Activated CD8-positive, alpha-beta memory T cell treated with anti-CD3 and anti-CD28 coated beads, Interleukin-2, amount 10 ng/mL, durations not matched to agents 7 days and 5 days (primary cell): Measurements from ENCODE around the gene TACR2. TPM values are rescaled to one million over a fixed set of nuclear protein-coding genes. Genes with fewer than 3 reads are reported as not detected.

Source experiments
- ATAC-seq: fragments of 150-1000 bp; cut with Tn5 transposase; one replicate; pipeline ENCODE4 v1.10.0; 2021; ENCODE audit warnings: moderate library complexity
- CTCF ChIA-PET: fragments of 350-600 bp; sonication (Branson Sonifier 250); formaldehyde crosslinking; loops from one replicate; lab custom pipeline; 2021; ENCODE audit warnings: antibody characterized with exemption; lab: Charles Lee
- DNase-seq: peaks from one replicate; pipeline ENCODE4 v3.0.0-alpha.2; 2020
- H3K27ac Mint-ChIP-seq: one replicate; pipeline ENCODE4 v1.8.0; 2021; ENCODE audit warnings: mild to moderate bottlenecking, mixed read lengths
- H3K27me3 Mint-ChIP-seq: one replicate; pipeline ENCODE4 v1.8.0; 2021; ENCODE audit warnings: mixed read lengths
- H3K36me3 Mint-ChIP-seq: one replicate; pipeline ENCODE4 v1.8.0; 2021; ENCODE audit warnings: mild to moderate bottlenecking, mixed read lengths
- H3K4me1 Mint-ChIP-seq: one replicate; pipeline ENCODE4 v1.8.0; 2021; ENCODE audit warnings: mixed read lengths
- H3K4me3 Mint-ChIP-seq: one replicate; pipeline ENCODE4 v1.8.0; 2021; ENCODE audit warnings: mild to moderate bottlenecking, moderate library complexity, mixed read lengths
- H3K9me3 Mint-ChIP-seq: one replicate; pipeline ENCODE4 v1.8.0; 2022; ENCODE audit warnings: low read depth, mixed read lengths
- total RNA-seq, 2 experiments: library from RNA; stranded (reverse); gene quantifications; one replicate each; pipeline ENCODE4 v1.2.3, GENCODE V29; 2021

Gene TACR2
- total RNA-seq, 2 experiments from 2014 or later = not detected

DNA sequence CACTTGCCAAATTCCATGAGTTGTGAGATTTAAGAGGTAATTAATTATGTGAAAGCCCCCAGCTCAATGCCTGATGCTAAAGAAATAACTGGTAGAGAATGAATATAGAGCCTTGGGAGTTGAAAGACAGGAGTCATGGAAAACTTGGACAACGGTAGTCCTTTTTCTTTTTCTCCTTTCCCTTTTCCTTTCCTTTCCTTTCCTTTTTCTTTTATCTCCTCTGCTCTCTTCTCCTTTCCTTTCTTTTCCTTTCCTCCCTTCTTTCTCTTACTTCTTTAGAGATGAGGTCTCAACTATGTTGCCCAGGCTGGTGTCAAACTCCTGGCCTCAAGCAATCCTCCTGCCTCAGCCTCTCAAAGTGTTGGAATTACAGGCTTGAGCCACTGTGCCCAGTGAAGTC lies 26.6 kb upstream of the TACR2 start:
- H3K4me1 Mint-ChIP-seq = peaks cover 10% of the 10 kb centered on the region
- H3K27me3 Mint-ChIP-seq = peaks cover 26% of the 10 kb centered on the region
- no peak for DNase-seq
- ATAC-seq = no peak
- no peak overlapping the region for H3K27ac Mint-ChIP-seq
- H3K4me3 Mint-ChIP-seq = no peak overlapping the region
- no peaks in the 10 kb centered on the region for H3K9me3 Mint-ChIP-seq
- no peaks in the 10 kb centered on the region for H3K36me3 Mint-ChIP-seq
- CTCF ChIA-PET = interaction anchor here (0.6 kb wide), 1 partner anchor 145 kb away, joined by 3 read pairs; no protein-coding TSS in a partner anchor

DNA sequence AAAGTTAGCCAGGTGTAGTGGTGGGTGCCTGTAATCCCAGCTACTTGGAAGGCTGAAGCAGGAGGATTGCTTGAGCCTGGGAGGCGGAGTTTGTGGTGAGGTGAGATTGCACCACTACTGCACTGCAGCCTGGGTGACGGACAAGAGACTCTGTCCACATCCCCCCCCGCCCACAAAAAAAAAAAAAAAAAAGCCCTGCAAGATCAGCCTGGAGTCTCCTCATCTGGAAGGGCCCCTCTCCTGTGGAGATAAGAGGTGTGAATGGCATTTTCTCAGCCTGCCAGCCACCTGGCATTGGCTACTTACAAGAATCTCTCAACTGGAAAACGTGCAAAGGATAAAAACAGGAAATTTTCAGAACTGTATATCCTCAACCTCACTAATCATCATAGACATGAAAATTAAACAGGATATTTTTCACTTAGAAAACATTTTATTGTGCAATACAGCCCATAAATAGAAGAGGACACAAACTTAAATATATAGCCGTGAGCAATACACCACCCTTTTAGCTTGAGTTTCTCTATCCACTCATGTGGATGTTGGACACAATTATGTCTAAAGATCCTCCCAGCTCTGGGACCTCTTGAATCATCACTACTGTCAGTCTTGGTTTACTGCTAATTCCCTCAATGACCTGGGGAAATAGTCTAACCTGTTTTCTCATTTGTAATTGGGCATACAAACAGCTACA lies 23.2 kb upstream of the TACR2 start:
- no peak overlapping the region for H3K27ac Mint-ChIP-seq
- DNase-seq (no peak), ATAC-seq (no peak)
- no peak overlapping the region for H3K4me3 Mint-ChIP-seq
- no peaks in the 10 kb centered on the region for H3K9me3 Mint-ChIP-seq
- H3K27me3 Mint-ChIP-seq = peaks cover 32% of the 10 kb centered on the region
- no peaks in the 10 kb centered on the region for H3K36me3 Mint-ChIP-seq
- CTCF ChIA-PET = interaction anchor here (1.1 to 1.2 kb wide), 3 partner anchors 9 to 76 kb away, joined by 3 read pairs; no protein-coding TSS in a partner anchor
- H3K4me1 Mint-ChIP-seq = no peaks in the 10 kb centered on the region

DNA sequence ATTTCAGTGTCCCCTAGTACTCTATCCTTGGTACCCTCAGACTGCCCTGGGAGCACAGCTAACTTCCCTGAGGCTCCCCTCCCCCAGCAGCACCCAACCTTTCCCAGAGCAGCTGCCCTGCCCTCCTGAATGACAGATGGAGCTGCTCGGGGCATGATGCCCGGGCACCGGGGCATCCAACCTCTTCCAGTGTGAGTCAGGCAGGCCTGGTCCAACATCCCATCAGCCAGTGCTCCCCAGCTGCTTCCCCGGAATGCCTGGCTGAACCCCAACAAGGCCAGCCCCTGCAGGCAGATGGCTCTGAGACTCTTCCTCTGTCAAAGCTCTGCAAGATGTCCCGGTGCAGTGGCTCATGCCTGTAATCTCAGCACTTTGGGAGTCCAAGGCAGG lies 22.6 kb upstream of the TACR2 start:
- CTCF ChIA-PET = interaction anchor here (1.1 to 2.0 kb wide), 2 partner anchors 10 to 77 kb away, joined by 3 to 6 read pairs; no protein-coding TSS in a partner anchor
- no peak overlapping the region for H3K27ac Mint-ChIP-seq
- no peaks in the 10 kb centered on the region for H3K9me3 Mint-ChIP-seq
- peaks cover 33% of the 10 kb centered on the region for H3K27me3 Mint-ChIP-seq
- H3K36me3 Mint-ChIP-seq = no peaks in the 10 kb centered on the region
- ATAC-seq (no peak), DNase-seq (no peak)
- no peak overlapping the region for H3K4me3 Mint-ChIP-seq
- no peaks in the 10 kb centered on the region for H3K4me1 Mint-ChIP-seq

- Mint-ChIP-seq H3K36me3 (no peaks in the 10 kb centered on the region), H3K9me3 (no peaks in the 10 kb centered on the region), H3K4me3 (no peak overlapping the region), H3K27me3 (peaks cover 36% of the 10 kb centered on the region), H3K27ac (no peak overlapping the region), H3K4me1 (no peaks in the 10 kb centered on the region)
- CTCF ChIA-PET = interaction anchor here (1.1 to 2.0 kb wide), 2 partner anchors 11 to 78 kb away, joined by 3 to 6 read pairs; no protein-coding TSS in a partner anchor
- DNase-seq (no peak), ATAC-seq (no peak)
Observed at GRCh38 chr10:69438536-69439349, 22.0 kb upstream of the TACR2 start.

GRCh38 chr10:69437321-69438259 lies 20.9 kb upstream of the TACR2 start:
- Mint-ChIP-seq H3K4me3 (no peak overlapping the region), H3K9me3 (no peaks in the 10 kb centered on the region), H3K27me3 (peaks cover 31% of the 10 kb centered on the region), H3K4me1 (no peaks in the 10 kb centered on the region), H3K27ac (no peak overlapping the region), H3K36me3 (no peaks in the 10 kb centered on the region)
- DNase-seq (no peak), ATAC-seq (no peak)
- CTCF ChIA-PET = interaction anchor here (2.0 kb wide), 1 partner anchor 12 kb away, joined by 6 read pairs; no protein-coding TSS in a partner anchor

- Mint-ChIP-seq H3K9me3 (no peaks in the 10 kb centered on the region), H3K27ac (no peak overlapping the region), H3K27me3 (peaks cover 25% of the 10 kb centered on the region), H3K36me3 (no peaks in the 10 kb centered on the region), H3K4me3 (no peak overlapping the region), H3K4me1 (no peaks in the 10 kb centered on the region)
- DNase-seq = no peak
- no peak for ATAC-seq
- CTCF ChIA-PET = no interaction called here
Observed at GRCh38 chr10:69435966-69436520, 19.3 kb upstream of the TACR2 start.

GRCh38 chr10:69434926-69435325 lies 18.2 kb upstream of the TACR2 start:
- Mint-ChIP-seq H3K4me1 (no peaks in the 10 kb centered on the region), H3K27ac (no peak overlapping the region), H3K36me3 (no peaks in the 10 kb centered on the region), H3K27me3 (peaks cover 23% of the 10 kb centered on the region), H3K9me3 (no peaks in the 10 kb centered on the region), H3K4me3 (no peak overlapping the region)
- ATAC-seq (no peak), DNase-seq (no peak)
- CTCF ChIA-PET = interaction anchor here (0.7 to 1.1 kb wide), 2 partner anchors 9 to 195 kb away, joined by 3 read pairs; partner anchors contain the start of gene FAM241B

DNA sequence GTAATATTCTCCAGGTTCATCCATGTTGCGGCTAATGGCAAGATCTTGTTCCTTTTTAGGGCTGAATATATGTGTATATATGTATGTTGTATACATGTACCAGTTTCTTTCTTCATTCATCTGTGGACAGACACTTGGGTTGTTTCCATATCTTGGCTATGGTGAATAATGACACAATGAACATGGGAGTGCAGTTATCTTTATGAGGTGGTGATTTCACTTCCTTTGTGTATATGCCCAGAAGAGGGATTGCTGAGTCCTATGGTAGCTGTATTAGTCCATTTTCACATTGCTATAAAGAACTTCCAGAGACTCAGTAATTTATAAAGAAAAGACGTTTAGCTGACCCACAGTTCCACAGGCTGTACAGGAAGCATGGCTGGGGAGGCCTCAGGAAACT lies 17.5 kb upstream of the TACR2 start:
- H3K27me3 Mint-ChIP-seq = peaks cover 19% of the 10 kb centered on the region
- DNase-seq = no peak
- no peak for ATAC-seq
- H3K27ac Mint-ChIP-seq = no peak overlapping the region
- no peaks in the 10 kb centered on the region for H3K36me3 Mint-ChIP-seq
- H3K4me1 Mint-ChIP-seq = no peaks in the 10 kb centered on the region
- no peaks in the 10 kb centered on the region for H3K9me3 Mint-ChIP-seq
- H3K4me3 Mint-ChIP-seq = no peak overlapping the region
- CTCF ChIA-PET = interaction anchor here (1.1 to 1.8 kb wide), 2 partner anchors 9 to 81 kb away, joined by 3 to 4 read pairs; no protein-coding TSS in a partner anchor

GRCh38 chr10:69428165-69428564 lies 11.4 kb upstream of the TACR2 start:
- no peak for ATAC-seq

DNA sequence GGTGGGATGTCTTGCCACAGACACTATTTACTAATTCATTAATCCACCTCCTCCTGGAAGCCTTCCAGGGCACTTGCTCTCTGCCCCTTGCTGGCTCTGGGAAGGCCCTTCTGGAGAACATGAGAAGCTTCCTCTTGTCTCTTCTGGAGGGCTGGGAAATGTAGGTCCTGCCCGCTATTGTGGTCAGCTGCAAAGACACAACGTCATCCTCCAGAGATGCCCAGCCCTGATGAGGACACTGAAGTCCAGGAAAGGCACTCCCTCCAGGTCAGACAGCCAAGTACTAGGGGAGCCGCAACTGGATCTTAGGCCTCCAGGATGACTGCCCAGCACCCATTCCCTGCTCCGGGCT lies 9.6 kb upstream of the TACR2 start:
- DNase-seq = no peak
- CTCF ChIA-PET = interaction anchor here (0.6 to 3.8 kb wide), 6 partner anchors 8 to 81 kb away, joined by 3 to 17 read pairs (median 5); no protein-coding TSS in a partner anchor

More at GRCh38 chr10:69428165-69428564, 11.4 kb upstream of the TACR2 start:
- no peaks in the 10 kb centered on the region for H3K36me3 Mint-ChIP-seq
- no peaks in the 10 kb centered on the region for H3K9me3 Mint-ChIP-seq
- no peak for DNase-seq
- no peak overlapping the region for H3K4me3 Mint-ChIP-seq
- CTCF ChIA-PET = interaction anchor here (1.2 to 2.8 kb wide), 7 partner anchors 22 to 209 kb away, joined by 3 to 16 read pairs (median 4); no protein-coding TSS in a partner anchor
- peaks cover 40% of the 10 kb centered on the region for H3K4me1 Mint-ChIP-seq
- H3K27ac Mint-ChIP-seq = no peak overlapping the region
- H3K27me3 Mint-ChIP-seq = no peaks in the 10 kb centered on the region

GRCh38 chr10:69425511-69426298 lies 9.0 kb upstream of the TACR2 start:
- CTCF ChIA-PET = interaction anchor here (0.6 to 3.8 kb wide), 7 partner anchors 8 to 1768 kb away, joined by 3 to 17 read pairs (median 3); no protein-coding TSS in a partner anchor
- ATAC-seq = peak; percentile 28
- Mint-ChIP-seq H3K36me3 (no peaks in the 10 kb centered on the region), H3K4me3 (no peak overlapping the region), H3K4me1 (peaks cover 40% of the 10 kb centered on the region), H3K27me3 (no peaks in the 10 kb centered on the region), H3K27ac (no peak overlapping the region), H3K9me3 (no peaks in the 10 kb centered on the region)
- no peak for DNase-seq

More for the DNA sequence above, 9.6 kb upstream of the TACR2 start:
- no peak overlapping the region for H3K27ac Mint-ChIP-seq
- no peaks in the 10 kb centered on the region for H3K27me3 Mint-ChIP-seq
- no peaks in the 10 kb centered on the region for H3K9me3 Mint-ChIP-seq
- H3K36me3 Mint-ChIP-seq = no peaks in the 10 kb centered on the region
- no peak for ATAC-seq
- no peak overlapping the region for H3K4me3 Mint-ChIP-seq
- peaks cover 40% of the 10 kb centered on the region for H3K4me1 Mint-ChIP-seq

DNA sequence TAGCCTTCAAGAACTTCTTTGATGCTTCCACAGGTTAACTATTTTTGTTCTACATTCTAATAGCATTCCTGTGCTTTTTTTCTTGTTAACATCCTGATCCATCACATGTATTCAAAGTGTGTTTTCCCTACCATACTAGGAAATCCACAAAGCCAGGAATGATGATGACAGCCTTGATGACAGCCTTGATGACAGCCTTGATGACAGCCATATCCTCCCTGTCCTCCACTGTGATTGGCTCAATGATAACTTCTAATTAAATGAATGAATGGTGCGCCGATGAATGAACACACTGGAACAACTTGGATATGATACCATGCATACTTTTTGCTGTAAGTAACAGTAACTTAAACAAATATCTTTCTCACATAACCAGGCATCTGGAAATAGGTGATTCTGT lies 8.3 kb upstream of the TACR2 start:
- DNase-seq (no peak), ATAC-seq (no peak)
- Mint-ChIP-seq H3K4me3 (no peak overlapping the region), H3K36me3 (no peaks in the 10 kb centered on the region), H3K9me3 (no peaks in the 10 kb centered on the region), H3K27ac (no peak overlapping the region), H3K4me1 (peaks cover 40% of the 10 kb centered on the region), H3K27me3 (no peaks in the 10 kb centered on the region)
- CTCF ChIA-PET = interaction anchor here (0.6 to 3.8 kb wide), 8 partner anchors 9 to 1767 kb away, joined by 3 to 17 read pairs (median 3); no protein-coding TSS in a partner anchor
